SHP77 (cell line): ENCODE measurements around the gene MZB1.

Experiments used
- DNase-seq, 2 experiments: peaks; one replicate each; lab custom pipeline; 2025; lab: John Stamatoyannopoulos, UW

MZB1 gene, protein sequence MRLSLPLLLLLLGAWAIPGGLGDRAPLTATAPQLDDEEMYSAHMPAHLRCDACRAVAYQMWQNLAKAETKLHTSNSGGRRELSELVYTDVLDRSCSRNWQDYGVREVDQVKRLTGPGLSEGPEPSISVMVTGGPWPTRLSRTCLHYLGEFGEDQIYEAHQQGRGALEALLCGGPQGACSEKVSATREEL

DNA sequence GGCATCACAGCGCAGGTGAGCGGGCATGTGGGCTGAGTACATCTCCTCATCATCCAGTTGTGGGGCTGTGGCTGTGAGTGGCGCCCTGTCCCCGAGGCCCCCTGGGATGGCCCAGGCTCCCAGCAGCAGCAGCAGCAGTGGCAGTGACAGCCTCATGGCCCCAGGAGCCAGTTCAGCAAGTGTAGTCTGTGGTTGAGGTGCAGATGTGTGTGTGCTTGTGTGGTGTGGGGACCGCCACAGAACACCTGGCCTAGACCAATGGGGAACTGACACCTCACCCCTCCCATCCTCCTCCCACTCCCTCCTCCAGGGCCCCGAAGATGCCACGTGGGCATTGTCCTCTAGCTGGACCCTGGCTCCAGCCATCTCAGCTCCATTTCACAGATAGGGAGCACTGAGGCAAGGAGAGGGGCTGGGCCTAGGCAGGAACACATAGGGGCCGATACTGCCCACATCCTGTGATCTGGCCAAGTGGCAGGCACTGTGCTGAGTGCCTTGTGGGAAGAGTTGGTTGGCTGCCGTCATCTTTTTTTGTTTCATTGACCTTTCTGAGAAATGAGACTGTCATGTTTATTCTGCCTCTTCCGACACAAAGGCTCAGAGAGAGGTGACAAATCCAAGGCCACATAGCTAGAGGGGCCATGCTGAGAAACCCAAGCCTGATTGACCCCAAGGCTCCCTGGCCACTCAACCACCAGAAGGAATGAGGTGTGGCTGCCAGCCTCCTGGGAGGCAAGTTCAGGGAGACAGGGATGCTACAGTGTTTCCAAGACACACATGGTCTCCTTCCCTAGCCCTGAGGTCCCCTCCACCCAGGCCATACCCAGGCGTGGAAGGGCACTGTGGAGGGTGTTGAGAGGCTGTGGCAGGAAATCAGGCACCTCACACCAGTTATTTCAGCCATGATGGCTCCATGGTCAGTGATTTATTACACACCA, at the start of gene MZB1:
MZB1 (minus strand) TSS at position 213 of the 938 bp plus-strand sequence; CDS start at position 156, 57 bp downstream.
- DNase-seq, result no peak

DNA sequence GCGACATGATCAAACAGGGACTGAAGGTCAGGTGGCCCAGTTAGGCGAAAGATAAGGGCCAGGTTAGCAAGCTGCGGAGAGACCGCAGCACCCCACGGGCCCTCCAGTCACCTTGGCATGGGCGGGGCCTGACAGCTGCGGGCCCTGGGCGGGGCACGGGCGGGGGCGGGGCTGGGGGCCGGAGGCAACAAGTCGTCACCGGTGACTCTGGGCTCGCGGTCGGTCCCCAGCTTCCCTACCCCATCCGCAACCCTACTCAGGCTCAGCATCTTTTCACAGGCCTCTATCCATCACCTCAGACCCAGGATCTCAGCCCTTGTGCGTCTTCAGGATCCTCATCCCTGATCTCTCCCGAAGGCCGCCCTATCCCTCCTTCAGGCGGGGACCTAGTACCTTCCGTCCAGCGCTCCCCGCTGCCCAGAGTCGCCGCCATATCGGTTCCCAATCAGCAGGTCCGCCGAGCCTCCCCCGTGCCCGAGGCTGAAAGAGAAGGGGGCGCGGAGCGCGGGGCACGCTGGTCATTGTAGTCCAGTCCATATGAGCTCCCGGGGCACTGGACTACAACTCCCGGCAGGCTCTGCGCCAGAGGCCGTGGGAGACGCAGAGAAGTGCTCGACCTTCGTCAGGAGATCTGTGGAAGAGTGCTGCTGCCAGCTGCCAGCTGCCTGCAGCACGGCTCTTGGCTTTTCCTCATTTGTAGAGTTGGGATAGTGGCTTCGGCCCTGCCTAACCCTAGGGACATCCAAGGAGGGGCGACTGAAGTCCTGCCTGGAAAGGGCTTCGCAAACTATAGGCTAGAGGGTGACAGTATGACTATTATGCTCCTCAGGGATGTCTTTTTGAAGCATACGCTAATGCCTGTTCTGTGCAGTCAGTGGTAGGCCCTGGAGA, 49.5 kb upstream of the MZB1 start, which contains the start of gene DNAJC18:
DNAJC18 (minus strand) TSS at position 513 of the 891 bp plus-strand sequence; CDS start at position 433, 80 bp downstream.
- DNase-seq, result peak; percentile 97 to 98

DNA sequence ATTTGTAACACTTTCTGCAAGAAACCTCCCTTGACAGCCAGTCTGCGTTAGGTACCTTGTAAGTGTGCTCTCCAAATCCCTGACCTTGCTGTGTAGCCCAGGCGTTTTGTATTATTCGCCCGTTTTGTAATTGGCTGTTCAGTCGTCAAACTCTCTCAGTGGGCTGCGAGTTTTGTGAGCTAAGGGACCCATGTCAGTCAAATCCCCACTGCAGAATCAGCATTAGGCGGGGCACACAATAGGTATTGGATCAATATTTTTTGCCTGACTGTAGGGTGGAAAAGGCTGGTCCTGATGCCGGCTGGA, 48.9 kb upstream of the MZB1 start:
- DNase-seq, result peak in 1 of 2 experiments; percentile 37

DNA sequence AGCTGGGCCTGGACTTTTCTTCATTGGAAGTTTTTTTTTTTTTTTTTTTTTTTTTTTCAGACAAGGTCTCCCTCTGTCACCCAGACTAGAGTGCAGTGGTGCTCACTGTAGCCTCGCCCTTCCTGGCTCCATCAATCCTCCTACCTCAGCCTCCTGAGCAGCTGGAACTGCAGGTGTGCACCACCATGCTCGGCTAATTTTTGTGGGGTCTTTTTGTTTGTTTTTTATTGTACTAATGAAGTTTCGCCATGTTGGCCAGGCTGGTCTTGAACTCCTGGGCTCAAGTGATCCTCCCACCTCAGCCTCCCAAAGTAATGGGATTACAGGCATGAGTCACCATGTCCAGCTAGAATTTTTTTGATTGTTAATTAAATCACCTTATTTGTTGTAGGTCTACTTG, 46.0 kb upstream of the MZB1 start:
- no peak for DNase-seq

DNA sequence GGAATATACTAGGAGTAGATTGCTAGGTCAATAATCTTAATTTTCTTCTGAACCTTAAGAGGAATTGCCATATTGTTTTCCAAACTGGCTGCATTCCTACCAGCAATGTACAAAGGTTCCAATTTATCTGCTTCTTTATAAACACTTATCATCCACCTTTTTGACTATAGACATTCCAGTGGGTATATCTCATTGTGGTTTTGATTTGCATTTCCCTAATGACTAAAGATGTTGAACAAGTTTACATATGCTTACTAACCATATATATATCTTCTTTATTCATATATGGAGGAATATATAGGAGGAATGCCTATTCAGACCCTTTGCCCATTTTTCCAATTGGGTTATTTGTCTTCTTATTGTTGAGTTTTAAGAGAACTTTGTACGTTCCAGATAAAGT, 42.0 kb upstream of the MZB1 start:
- DNase-seq, result no peak

DNA sequence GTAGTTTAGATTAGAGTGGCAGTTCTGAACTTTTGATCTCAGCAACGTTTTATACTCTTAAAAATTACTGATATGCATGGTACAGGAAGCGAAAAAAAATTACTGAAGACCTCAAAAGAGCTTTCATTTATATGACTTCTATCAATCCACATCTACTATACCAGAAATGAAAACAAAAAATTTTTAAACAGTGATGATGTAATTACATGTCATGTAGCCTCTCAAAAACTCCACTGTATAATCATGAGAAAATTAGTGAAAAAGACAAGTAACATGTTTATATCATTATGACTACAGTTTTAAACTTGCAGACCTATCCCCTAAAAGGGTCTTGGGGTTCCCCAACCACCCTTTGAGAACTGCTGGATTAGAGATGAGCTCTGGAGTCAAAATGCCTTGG, 40.3 kb upstream of the MZB1 start:
- no peak for DNase-seq

DNA sequence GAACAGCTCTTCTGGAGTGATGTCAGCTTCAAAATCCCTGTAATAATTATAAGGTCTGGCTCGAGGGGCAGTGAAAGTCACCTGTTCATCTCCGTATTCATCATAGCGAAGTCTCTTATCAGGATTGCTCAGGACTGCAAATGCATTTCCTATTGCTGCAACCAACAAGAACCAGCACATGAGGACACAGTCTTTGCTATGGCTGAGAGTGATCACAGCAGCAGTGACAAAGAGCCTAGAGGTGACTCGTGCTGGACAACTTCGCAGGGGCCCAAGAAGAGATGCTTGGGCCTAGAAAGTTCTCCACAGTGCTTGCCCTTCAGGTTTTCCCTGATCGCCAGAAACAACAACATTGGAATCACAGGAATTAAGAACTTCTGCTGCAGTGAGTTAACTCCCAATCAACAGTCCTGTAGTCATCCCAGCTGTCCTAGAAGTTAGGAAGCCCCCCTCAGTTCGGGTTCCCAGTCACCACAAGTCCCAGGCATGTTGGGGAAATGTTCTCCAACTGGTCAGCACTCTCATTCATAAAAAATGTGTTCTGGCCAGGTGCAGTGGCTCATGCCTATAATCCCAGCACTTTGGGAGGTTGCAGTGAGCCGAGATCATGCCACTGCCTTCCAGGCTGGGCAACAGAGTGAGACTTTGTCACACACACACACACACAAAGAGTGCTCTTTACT, 36.6 kb upstream of the MZB1 start:
- DNase-seq, result no peak

DNA sequence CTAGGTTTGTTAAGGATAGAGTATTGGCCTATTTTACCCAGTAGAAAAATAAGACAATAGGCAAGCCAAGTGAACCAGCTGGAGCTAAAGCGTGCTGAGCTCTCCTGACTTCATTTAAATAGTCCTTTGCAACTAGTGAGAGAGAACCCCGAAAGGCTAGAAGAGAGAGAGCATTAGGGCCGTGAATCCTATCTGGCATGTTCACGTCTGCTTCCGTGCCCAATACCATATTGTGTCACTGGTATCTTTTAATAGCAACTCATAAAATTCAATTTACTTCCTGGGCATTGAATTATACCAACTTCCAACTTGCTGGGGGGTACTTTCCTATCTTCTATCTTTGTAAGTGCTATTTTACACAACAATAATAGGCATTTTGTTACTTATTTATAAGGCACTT, 35.8 kb upstream of the MZB1 start:
- no peak for DNase-seq

DNA sequence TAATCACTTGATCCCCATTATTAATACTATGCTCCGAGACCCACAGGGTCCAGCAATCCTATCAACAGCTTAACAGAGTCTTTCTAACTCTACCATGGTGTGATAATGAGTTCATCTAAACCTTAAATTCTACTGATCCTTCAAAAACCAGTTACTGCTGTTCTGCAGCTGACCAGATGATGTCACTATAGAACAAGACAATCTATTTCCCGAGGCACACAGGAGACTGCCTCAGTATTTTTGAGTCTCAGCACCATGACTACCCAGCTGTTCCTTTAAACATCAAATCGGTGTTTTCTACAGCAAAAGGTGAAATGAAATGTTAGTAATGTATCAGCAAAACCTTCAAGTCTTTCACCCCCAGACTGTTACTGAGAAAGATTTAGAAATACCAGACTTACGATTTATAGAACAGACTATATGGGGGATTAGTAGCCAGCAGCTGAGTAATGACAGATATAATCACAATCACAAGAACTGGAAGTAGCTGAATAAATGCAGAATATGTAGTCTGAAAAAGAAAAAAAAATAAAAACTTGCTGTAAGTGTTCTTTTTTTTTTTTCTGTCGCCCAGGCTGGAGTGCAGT, 32.7 kb upstream of the MZB1 start:
- DNase-seq, result peak; percentile 48 to 75

DNA sequence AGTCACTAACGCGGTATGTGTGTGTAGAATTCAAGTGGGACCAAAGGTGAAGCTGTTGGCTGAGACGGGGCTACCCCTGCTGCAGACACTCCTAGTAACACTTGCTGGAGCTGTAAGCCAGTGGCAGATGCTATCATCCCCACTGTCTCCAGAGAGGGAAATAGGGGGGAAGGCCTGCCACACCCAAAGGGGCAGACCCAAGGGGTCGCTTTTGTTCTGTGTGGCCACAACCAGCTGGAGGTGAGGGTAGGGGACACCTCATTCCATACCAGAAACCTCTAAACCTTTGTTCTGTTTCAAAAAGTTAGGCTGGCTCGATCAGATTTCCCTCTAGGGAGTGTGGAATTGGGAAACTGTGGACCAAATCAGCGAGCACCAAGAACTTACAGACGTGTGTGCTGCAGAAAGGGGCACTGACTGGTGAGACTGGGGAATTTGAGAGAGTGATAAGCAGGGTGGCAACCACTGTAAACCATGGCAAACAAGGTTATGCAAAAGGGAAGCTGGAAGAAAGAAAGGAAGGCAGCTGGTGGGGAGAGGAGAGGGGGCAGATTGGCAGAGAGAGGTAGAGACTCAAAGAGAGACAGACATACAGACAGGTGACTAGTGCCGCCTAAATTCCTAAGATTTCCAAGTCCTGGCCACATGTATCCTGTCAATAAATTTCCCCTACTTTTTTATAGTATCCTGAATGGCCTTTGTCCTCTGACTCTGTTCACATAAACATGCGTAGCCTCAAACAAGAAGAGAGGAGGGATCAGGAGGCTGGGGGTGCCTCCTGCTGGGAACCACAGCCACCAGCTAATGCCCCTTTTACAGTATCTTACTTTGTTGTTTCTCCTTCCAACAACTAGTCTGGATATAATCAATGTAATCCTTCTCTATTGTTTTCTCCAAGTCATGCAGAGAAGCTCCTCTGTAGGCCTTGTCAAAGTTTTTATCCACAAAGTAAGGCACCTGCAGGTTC, 29.8 kb upstream of the MZB1 start:
- DNase-seq, result no peak

DNA sequence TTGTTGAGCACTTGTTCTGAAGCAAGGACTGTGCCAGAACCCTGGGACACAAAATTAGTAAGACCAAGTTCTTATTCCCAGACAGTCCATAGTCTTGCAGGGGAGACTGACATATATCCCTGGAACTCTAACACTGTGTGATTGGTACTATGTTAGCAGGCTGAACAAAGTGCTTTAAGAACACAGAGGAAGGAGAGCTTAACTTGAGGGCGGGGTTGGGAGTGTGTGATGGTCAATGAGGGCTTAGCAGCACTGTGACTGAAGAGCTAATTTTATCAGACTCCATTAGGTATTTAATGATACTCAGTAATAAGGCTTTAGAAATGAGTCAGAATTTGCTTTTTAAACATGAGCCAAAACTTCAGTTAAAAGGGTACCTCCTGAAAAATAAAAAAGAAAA, 29.1 kb upstream of the MZB1 start:
- DNase-seq, result no peak

DNA sequence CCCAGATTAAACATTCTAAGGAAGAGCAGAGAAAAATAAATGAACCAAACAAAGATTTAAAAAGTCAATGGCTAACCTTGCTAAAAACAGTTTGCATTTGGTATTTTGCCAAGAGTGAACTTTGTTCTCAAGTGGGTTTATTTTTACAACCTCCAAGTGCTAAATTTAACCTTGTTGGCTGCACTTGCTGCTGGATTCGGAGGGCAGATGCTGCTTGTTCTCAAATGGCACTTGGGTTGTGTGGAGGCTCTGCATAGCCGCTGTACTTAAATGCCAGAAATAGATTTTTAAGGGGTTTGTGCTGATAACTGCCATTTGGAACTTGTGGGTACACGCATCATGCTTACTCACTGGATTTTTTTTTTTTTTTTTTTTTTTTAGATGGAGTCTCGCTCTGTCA, 27.5 kb upstream of the MZB1 start:
- DNase-seq, result no peak

DNA sequence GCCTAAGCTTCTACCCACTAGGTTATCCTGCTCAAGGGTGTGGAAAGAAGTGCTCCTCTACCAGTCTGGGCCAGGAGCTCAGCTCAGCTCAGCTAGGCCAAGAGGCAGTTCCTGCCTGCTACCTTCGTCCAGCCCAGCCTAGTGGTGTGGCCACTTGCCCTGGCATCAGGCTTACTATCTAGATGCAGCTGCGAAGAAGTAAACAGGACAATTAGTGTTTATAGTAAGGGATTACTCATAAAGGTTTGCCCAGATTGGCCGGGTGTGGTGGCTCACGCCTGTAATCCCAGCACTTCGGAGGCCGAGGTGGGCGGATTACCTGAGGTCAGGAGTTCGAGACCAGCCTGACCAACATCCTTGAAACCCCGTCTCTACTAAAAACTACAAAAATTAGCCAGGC, 26.9 kb upstream of the MZB1 start:
- no peak for DNase-seq

DNA sequence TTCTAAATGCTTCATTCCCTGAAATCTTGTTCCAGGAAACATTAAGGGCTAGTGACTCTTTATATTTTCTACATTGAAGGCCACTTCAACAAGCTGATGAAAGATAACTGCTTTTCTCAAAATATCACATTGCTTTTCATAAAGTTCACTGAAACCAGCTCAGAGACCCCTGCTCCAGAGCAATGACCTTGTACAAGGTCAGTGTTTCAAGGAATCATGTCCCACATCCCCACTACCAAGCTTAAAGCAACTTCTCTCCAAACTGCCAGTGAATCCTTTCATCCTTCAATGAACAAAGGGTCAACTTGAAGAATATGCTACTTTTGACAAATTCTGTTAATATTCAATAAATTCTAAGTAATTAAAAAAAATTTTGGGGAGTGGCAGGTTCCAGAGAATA, 26.2 kb upstream of the MZB1 start:
- DNase-seq, result no peak

DNA sequence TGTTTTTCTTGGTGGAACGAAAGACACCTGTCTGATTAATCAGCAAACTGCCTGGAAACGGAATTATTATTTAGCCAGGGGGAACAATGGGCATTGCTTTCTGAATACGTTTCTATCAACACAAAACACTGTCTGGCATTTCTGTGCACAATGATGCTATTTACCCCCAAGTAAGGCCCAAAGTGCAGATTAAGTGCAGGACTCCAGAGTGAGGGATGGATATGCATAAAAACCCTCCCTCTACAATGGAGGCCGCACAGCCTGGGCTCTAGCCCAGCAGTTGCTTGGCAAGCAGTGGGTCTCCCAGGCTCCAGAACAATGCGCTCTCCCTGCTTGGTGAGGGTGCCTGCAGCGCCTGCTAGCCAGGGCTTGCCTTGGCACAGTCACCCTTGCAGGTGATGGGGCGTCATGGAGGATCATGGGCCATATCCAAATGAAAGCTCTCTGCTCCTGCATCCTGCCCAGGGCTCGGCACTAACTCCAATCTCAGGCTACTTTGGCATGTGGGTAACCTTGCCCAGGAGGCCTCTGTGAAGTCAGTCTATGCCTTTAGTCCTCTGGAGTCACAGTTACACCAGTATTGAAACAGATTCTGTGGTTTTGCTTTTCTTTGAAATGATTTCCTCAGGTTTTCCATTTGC, 25.6 kb upstream of the MZB1 start:
- DNase-seq, result peak in 1 of 2 experiments; percentile 18

DNA sequence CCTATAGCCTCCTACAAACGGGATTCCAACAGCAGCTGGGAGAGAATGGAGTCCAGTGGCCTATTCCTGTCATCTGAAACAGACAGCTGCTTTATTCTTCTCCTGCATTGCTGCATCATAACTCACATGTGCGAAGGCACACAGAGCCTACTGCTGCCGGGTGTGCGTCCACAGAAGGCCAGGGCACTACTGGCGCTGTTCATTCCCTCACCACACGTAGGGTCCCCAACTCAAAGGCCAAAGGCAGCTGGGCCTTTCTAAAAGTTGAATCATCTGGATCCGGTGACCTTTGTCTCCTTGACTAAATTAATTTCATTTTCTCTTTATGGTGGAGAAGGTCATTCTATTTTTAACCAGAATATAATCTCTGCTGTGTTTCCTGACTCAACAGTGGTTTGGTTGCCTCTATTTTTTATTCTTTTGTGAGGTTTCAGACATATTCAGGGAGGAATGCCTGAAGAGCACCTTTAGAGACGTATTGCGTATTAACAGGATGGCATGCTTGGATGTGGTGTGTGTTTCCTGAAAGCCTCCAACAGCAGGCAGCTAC, 24.9 kb upstream of the MZB1 start:
- DNase-seq, result peak; percentile 23 to 39

DNA sequence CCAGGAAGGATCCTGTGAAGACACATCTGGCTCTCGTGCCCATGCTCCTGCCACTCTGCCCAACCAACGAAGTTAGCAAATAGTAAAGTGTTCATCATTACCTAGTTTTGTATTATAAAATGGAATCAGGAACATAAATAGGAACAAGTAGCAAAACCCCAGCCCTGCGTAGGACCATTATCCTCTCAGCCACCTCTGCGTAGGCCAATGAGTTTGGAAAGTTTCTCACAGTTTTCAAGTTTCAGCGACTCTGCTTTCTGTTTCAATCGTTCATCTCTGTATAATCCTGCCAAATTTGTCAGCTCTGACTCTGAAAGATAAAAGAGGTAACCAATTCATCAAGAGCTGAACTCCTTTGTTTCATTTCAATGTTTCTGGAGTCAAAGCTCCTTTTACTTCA, 24.2 kb upstream of the MZB1 start:
- DNase-seq, result no peak

DNA sequence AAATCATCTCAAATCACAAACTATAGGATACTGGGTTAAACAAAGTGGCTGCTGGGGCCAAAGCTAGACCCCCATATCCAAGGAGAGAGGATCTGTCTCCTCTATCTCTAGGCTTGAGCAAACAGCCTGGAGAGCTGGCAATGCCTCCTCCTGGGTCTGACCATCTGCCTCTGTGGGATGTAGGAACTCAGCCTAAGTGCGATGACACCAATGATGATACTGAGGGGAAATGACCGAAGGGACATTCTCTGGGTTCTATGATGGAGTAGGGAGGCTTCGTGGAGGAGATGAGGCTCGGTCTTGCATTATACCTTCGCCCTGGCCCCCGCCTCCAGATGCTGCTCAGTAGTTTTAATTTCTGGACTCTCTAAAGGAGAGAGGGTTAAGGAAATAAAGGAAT, 23.4 kb upstream of the MZB1 start:
- DNase-seq, result no peak

DNA sequence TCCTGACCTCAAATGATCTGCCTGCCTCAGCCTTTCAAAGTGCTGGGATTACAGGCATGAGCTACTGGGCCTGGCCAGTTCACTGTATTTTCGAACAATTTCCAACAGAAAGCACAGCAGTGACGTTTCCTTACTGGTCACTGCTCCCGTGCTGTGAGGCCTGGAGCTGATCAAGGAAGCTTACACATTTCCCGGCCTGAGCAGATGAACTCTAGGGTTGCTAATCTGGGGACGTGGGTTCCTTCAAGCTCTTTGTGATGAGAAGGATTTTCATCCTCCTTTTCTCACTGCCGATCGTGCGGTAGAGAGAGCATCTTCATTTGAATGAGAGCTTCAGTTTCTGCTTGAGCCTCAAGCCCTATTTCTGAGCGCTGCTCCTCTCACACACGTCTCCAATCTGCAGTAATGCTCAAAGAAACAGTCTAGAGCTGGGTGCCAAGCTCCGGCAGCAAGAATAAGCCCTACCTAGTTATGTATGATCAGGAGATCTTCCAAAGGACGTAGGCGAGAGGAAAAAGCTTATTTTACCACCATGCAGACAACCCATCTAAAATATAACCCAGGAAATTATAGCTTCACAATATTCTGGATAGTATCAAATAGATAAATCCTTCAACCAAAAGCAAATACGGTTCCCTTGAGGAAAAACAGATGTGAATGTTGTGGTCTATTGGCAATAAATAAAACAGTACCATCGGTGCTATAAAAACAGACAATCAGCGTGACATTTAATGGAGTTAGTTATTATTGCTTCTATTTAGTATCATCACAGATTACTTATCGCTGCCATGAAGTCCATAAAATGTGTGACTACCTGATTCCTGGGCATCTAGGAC, 21.5 kb upstream of the MZB1 start:
- DNase-seq, result no peak
